ENCODE results near the gene SNX3.

DNA sequence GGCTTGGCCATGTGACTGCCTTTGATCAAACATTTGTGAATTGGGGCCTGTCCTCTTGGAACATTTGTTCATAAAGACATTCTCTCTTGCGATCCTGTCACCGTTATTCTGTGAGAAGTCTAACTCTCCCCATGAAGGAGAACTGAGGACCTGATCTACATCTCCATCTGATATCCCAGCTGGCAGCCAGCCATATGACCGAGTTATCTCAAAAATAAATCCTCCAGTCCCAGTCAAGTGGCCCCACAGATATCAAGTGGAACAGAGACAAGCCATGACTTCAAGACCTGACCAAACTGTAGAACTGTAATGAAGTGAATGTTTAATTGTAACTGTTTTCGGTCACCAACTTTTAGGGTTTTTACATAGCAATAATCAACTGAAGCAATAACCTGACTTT, 25.7 kb downstream of the SNX3 start:
- no peak for TF ChIP-seq EP300 (IDR thresholded peaks at IDR 0.05)
- TF ChIP-seq, protein P1, sequence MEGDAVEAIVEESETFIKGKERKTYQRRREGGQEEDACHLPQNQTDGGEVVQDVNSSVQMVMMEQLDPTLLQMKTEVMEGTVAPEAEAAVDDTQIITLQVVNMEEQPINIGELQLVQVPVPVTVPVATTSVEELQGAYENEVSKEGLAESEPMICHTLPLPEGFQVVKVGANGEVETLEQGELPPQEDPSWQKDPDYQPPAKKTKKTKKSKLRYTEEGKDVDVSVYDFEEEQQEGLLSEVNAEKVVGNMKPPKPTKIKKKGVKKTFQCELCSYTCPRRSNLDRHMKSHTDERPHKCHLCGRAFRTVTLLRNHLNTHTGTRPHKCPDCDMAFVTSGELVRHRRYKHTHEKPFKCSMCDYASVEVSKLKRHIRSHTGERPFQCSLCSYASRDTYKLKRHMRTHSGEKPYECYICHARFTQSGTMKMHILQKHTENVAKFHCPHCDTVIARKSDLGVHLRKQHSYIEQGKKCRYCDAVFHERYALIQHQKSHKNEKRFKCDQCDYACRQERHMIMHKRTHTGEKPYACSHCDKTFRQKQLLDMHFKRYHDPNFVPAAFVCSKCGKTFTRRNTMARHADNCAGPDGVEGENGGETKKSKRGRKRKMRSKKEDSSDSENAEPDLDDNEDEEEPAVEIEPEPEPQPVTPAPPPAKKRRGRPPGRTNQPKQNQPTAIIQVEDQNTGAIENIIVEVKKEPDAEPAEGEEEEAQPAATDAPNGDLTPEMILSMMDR (IDR thresholded peaks at IDR 0.05), result no peak
- no peak for TF ChIP-seq POLR2AphosphoS5 (IDR thresholded peaks at IDR 0.05)
- no peak for TF ChIP-seq POLR2A (IDR thresholded peaks at IDR 0.05)

All from suprapubic skin (tissue), 4 donors.